ENCODE data around the gene ZNF287.

- no peak for TF ChIP-seq CTCF (IDR thresholded peaks at IDR 0.05)
- TF ChIP-seq POLR2A (IDR thresholded peaks at IDR 0.05), result no peak
Observed at GRCh38 chr17:16513873-16514272, 55.1 kb downstream of the ZNF287 start.
